Ectodermal cell (in vitro differentiated cells): Measurements from ENCODE around the gene GNAT1.

Source experiments
- H3K27ac ChIP-seq: 2 replicates; pipeline ENCODE4 v1.7.0; 2013; ENCODE audit warnings: mild to moderate bottlenecking, low read depth, low read length; ENCODE audit not compliant: insufficient read depth, poor library complexity, severe bottlenecking
- H3K27me3 ChIP-seq: 2 replicates; pipeline ENCODE4 v1.7.0; 2013; ENCODE audit warnings: mild to moderate bottlenecking, low read length; ENCODE audit not compliant: insufficient read depth, control insufficient read depth, poor library complexity, severe bottlenecking
- H3K36me3 ChIP-seq: one replicate; pipeline ENCODE4 v1.7.0; 2013; ENCODE audit warnings: low read length; ENCODE audit not compliant: control insufficient read depth, insufficient read depth
- H3K4me1 ChIP-seq: one replicate; pipeline ENCODE4 v1.7.0; 2013; ENCODE audit warnings: low read length; ENCODE audit not compliant: control insufficient read depth, insufficient read depth
- H3K4me3 ChIP-seq: 2 replicates; pipeline ENCODE4 v1.7.0; 2013; ENCODE audit warnings: low read depth, low read length, control low read depth; ENCODE audit not compliant: insufficient read depth
- H3K9me3 ChIP-seq: 2 replicates; pipeline ENCODE4 v1.7.0; 2013; ENCODE audit warnings: mild to moderate bottlenecking, low read length, moderate library complexity; ENCODE audit not compliant: control insufficient read depth
- WGBS, 2 experiments: methylation state at CpG; one replicate each; pipeline ENCODE4 v1.1.7; 2013; ENCODE audit warnings: missing lambda C conversion rate in 2 of 2; 5-methylcytosine and 5-hydroxymethylcytosine counted together

GNAT1 gene

GRCh38 chr3:50201573-50202315, 10.3 kb downstream of the GNAT1 start:
- no peak overlapping the region for H3K4me3 ChIP-seq
- no peaks in the 10 kb centered on the region for H3K36me3 ChIP-seq
- WGBS, 2 experiments = 85 to 86% methylated on average over 10 of the region's 10 CpGs
- peaks cover 23% of the 10 kb centered on the region for H3K27me3 ChIP-seq
- H3K4me1 ChIP-seq = peaks cover 31% of the 10 kb centered on the region
- no peaks in the 10 kb centered on the region for H3K9me3 ChIP-seq
- H3K27ac ChIP-seq = no peak overlapping the region

- H3K27ac ChIP-seq = no peak overlapping the region
- 89 to 90% methylated on average over 16 of the region's 16 CpGs for WGBS, 2 experiments
- H3K27me3 ChIP-seq = peaks cover 30% of the 10 kb centered on the region
- H3K9me3 ChIP-seq = no peaks in the 10 kb centered on the region
- H3K4me1 ChIP-seq = peaks cover 31% of the 10 kb centered on the region
- no peaks in the 10 kb centered on the region for H3K36me3 ChIP-seq
- no peak overlapping the region for H3K4me3 ChIP-seq
Measured at GRCh38 chr3:50202353-50203112, 11.1 kb downstream of the GNAT1 start.

- Histone ChIP-seq H3K27me3 (peaks cover 31% of the 10 kb centered on the region), H3K4me3 (no peak overlapping the region), H3K36me3 (no peaks in the 10 kb centered on the region), H3K4me1 (peaks cover 31% of the 10 kb centered on the region), H3K27ac (no peak overlapping the region), H3K9me3 (no peaks in the 10 kb centered on the region)
- 88 to 91% methylated on average over 9 of the region's 9 CpGs for WGBS, 2 experiments
Measured at GRCh38 chr3:50203113-50203808, 11.9 kb downstream of the GNAT1 start.

- peaks cover 31% of the 10 kb centered on the region for H3K27me3 ChIP-seq
- WGBS, 2 experiments = 81 to 83% methylated on average over 12 of the region's 12 CpGs
- H3K4me3 ChIP-seq = no peak overlapping the region
- no peaks in the 10 kb centered on the region for H3K36me3 ChIP-seq
- peaks cover 31% of the 10 kb centered on the region for H3K4me1 ChIP-seq
- H3K9me3 ChIP-seq = no peaks in the 10 kb centered on the region
- no peak overlapping the region for H3K27ac ChIP-seq
Measured at GRCh38 chr3:50203809-50204803, 12.7 kb downstream of the GNAT1 start.

GRCh38 chr3:50204804-50205412, 13.5 kb downstream of the GNAT1 start, which contains the start of gene SLC38A3:
TSS of gene SLC38A3 (plus strand) at chr3:50205271. CDS start at chr3:50214200, 8,929 bp downstream.
- peak within 1 kb of the TSS; percentile 51 for H3K4me3 ChIP-seq
- H3K9me3 ChIP-seq = no peaks in the 10 kb centered on the region
- H3K36me3 ChIP-seq = no peaks in the 10 kb centered on the region
- no peak within 1 kb of the TSS for H3K27ac ChIP-seq
- peaks cover 31% of the 10 kb centered on the region for H3K27me3 ChIP-seq
- peaks cover 31% of the 10 kb centered on the region for H3K4me1 ChIP-seq
- 1 to 4% methylated on average over 40 to 41 of the region's 41 CpGs for WGBS, 2 experiments

- peaks cover 31% of the 10 kb centered on the region for H3K4me1 ChIP-seq
- H3K27ac ChIP-seq = no peak overlapping the region
- peaks cover 31% of the 10 kb centered on the region for H3K27me3 ChIP-seq
- H3K9me3 ChIP-seq = no peaks in the 10 kb centered on the region
- 2% methylated on average over 67 of the region's 67 CpGs for WGBS, 2 experiments
- H3K4me3 ChIP-seq = peak overlapping the region; percentile 51
- no peaks in the 10 kb centered on the region for H3K36me3 ChIP-seq
Measured at GRCh38 chr3:50205413-50206276, 14.2 kb downstream of the GNAT1 start.

GRCh38 chr3:50207359-50208042, 16.1 kb downstream of the GNAT1 start:
- H3K36me3 ChIP-seq = no peaks in the 10 kb centered on the region
- H3K27me3 ChIP-seq = peaks cover 31% of the 10 kb centered on the region
- 93 to 95% methylated on average over 17 of the region's 17 CpGs for WGBS, 2 experiments

GRCh38 chr3:50208677-50209344, 17.4 kb downstream of the GNAT1 start:
- no peak overlapping the region for H3K27ac ChIP-seq
- peaks cover 20% of the 10 kb centered on the region for H3K4me1 ChIP-seq
- peaks cover 31% of the 10 kb centered on the region for H3K27me3 ChIP-seq
- no peaks in the 10 kb centered on the region for H3K36me3 ChIP-seq
- H3K4me3 ChIP-seq = no peak overlapping the region
- no peaks in the 10 kb centered on the region for H3K9me3 ChIP-seq
- 83 to 87% methylated on average over 14 of the region's 14 CpGs for WGBS, 2 experiments

More at GRCh38 chr3:50207359-50208042, 16.1 kb downstream of the GNAT1 start:
- Histone ChIP-seq H3K9me3 (no peaks in the 10 kb centered on the region), H3K4me1 (peaks cover 33% of the 10 kb centered on the region), H3K27ac (no peak overlapping the region), H3K4me3 (no peak overlapping the region)
